ENCODE measurements around the gene PLBD2.

Gene PLBD2

DNA sequence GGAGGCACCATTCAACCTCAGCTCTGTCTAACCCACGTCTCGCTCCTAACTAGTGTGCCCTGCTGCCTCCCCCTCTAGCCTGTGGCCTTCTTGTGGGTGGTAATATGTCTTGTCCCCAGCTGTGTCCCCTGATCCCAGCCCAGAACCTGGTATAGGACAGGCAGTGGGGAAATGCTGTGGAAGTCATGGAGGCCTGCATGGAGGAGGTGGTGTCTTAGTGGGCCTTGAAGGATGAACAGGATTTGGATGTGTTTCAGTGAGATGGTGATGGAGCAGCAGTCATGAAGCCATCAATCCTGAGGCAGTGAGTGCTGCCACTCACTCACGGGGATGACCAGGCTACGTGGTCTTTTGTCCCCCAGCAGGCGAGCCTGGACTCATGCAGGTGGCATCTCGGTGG lies 13.4 kb downstream of the PLBD2 start:
- no peak for DNase-seq

DNA sequence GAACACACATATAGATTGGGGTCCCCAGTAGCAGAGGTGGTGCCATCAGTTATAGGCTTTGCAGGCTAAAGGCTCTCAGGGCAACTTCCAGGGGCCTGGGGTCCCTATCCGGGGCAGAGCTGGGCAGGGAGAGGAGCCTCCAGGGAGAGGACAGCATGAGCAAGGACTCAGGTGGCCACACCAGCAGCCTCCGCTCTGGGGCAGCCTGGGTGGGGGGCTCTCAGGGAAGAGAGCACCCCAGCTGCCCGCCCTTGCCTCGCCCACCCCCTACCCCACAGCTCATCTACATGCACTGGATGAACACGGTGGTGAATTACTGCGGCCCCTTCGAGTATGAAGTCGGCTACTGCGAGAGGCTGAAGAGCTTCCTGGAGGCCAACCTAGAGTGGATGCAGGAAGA lies 14.0 kb downstream of the PLBD2 start:
- DNase-seq: no peak

DNA sequence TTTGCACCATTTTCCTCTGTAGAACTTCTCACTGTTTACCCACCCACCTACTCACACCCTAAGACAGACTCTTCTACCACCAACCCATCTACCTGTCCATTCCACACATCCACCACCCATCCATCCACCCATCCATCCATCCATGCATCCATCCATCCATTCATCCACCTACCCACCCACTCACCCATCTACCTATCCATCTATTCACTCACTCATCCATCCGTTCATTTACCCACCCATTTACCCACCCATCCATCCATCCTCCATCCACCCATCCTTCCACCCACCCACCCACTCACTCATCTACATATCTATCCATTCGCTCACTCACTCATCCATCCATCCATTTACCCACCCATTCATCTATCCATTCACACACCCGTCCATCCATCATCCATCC lies 15.1 kb downstream of the PLBD2 start:
- no peak for DNase-seq

DNA sequence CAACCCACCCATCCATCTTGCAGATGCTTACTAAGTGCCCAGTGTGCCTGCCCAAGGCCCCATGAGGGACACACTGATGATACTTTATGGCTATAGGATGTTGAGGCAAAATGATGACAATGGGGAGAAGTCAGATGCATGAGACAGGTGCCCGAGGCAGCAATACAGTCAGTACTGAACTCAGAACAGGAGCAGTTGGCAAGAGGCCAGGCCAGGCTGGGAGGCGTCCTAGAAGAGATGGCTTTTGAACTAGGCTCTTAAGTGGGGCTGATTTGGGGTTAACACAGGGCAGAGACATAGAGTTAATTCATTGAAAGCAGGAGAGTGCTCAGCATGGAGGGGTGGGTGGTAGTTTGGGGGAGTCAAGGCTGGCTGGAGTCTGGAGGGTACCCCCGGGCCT lies 15.6 kb downstream of the PLBD2 start:
- peak; percentile 51 for DNase-seq

DNA sequence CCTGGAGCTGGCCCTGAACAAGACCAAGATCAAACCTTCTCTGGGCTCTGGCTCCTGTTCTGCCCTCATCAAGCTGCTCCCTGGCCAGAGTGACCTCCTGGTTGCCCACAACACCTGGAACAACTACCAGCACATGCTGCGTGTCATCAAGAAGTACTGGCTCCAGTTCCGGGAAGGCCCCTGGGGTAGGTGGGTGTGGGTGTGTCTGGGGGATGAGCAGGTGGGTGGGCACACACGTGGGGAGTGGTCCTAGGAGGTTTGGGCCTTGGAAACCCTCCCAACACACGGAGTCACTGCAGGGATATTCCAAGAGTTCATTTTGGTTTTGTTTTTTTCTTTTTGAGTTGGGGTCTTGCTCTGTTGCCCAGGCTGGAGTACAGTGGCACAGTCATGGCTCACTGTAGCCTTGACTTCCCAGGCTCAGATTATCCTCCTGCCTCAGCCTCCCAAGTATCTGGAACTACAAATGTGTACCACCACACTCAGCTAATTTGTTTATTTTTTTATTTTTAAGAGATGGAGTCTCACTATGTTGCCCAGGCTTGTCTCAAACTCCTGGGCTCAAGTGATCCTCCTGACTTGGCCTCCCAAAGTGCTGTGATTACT lies 16.5 kb downstream of the PLBD2 start:
- no peak for DNase-seq

DNA sequence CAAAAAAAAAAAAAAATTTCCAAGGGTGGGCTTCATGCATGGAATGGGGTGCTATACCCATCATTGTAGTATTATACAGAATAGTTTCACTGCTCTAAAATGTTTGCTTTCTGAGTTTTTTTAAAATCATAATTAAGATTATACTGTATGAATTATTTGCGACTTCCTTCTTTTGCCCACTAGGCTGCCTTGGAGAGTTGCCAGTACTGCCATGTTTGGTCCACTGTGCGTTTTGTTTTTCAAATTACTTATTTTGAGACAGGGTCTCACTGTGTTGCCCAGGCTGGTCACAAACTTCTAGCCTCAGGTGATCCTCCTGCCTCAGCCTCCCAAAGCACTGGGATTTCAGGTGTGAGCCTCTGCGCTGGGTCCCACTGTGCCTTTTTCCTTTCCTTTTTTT lies 19.9 kb downstream of the PLBD2 start:
- no peak for DNase-seq

DNA sequence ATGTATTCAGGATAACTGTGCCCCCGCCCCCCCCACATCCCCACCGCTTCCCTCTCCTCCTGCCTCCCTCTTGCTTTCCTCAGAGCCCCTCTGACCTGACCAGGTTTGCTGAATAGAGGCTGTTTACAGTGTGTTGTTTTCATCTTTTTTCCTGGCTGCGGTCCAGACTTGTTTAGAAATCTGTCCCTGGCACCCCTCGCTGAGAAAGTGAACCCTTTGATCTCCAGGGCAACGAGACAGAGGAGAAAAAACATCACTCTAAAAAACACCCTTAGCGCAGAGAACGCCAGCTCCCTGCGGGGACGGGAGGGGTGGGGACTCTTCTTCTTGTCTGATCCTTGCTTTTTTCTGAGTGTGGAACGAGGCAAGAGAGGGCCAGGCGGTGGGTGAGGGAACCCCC lies 22.8 kb downstream of the PLBD2 start:
- peak; percentile 53 for DNase-seq

DNA sequence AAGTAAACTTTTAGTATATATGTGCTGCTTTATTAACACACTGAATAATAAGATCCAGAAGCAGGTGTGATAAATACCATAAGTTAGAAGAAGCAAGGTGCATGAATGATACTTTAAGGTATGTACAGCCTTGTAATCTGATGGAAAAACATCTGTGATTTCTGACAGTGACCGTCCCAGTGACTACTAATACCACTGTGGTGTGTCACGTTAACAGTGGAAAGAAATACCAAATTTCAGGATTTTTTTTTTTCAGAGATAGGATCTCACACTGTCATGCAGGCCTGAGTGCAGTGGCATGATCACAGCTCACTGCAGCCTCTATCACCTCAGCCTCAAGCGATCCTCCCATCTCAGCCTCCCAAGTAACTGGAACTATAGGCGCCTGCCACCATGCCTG lies 23.8 kb downstream of the PLBD2 start:
- no peak for DNase-seq

DNA sequence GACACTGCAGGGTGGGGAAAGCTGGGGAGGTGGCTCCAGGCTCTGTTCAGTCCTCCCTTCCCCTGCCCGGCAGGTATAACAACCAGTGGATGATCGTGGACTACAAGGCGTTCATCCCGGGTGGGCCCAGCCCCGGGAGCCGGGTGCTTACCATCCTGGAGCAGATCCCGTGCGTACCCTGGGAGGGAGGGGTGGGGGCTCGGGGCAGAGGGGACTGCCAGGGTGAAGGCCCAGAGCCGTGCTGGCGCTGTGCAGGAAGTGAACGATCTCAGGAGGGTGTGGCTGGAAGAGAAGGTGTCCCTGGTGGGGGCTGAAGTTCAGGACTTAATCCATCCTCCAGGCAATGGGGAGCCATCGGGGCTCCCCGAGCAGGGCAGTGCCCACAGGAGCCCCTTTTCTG lies 26.4 kb downstream of the PLBD2 start:
- DNase-seq: no peak

DNA sequence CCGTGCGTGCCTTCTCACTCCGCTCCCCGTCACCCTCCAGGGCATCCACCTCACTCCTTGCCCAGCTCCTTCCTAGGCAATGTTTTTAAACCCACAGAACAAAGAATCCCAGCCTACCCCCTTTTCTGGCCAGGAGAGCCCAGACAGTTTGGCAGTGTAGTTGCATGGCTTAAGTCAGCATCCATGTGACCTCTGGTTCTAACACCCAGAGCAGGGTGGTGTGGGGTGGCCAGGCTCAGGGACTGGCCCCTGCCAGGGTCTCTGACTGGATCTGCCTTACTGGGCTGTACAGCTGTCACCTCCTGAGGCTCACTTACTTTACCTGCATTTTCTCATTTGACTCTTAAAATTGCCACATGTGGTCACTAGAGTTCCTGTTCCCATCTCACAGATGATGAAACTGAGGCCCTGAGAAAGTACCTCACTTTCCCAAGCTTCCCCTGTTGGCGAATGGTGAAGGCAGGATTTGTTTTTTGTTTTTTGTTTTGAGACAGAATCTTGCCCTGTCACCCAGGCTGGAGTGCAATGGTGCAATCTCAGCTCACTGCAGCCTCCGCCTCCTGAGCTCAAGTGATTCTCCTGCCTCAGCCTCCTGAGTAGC lies 27.0 kb downstream of the PLBD2 start:
- no peak for DNase-seq

DNA sequence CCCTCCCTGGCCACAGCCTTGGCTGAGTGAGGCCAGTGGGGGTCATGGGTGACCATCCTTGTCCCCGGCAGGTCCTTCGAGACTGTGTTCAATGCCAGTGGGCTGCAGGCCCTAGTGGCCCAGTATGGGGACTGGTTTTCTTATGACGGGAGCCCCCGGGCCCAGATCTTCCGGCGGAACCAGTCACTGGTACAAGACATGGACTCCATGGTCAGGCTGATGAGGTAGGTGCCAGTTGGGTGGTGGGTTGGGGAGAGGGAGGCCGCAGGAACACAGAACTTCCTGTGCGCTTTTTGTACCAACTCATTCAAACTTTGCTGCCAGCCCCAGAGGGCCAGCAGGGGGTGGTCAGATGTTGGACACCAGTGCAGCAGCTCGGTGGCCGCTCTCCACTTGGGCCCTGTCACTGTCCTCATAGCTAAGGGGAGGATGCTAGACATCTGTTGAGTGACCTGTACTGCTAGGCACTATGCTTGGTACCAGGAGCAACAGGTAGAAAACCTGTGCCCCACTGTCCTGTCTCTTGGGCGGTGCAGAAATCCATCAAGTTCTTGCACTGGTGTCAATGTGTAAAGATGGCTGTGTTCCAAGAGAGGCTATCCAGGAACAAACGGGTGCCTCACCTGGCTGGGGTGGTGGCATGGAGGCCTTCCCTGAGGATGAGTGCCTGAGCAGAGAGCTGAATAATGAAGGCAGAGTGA lies 28.6 kb downstream of the PLBD2 start:
- DNase-seq: no peak

DNA sequence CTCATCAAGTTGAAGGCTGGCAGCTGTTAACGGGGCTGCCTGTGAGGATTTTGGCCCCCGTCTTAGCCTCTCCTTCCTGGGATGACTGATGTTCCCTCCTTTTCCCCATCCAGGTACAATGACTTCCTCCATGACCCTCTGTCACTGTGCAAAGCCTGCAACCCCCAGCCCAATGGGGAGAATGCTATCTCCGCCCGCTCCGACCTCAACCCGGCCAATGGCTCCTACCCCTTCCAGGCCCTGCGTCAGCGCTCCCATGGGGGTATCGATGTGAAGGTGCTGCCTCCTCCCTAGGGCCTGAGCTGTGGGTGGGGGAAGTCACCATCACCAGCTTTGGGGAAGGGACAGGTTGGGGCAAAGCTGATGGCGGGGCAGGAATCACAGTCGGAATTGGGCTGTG lies 29.2 kb downstream of the PLBD2 start:
- no peak for DNase-seq

DNA sequence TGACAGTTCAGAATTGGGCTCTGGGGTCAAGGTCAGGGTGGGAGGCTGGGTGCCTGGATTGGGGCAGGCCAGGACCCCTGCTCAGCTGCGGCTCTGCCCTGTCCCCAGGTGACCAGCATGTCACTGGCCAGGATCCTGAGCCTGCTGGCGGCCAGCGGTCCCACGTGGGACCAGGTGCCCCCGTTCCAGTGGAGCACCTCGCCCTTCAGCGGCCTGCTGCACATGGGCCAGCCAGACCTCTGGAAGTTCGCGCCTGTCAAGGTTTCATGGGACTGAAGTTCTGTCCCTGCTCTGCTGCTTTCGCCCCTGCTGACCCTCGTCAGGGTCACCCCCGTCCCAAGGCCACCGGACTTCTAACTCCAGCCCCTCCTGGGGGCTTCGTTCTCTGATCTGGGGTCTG lies 30.0 kb downstream of the PLBD2 start:
- DNase-seq: no peak

DNA sequence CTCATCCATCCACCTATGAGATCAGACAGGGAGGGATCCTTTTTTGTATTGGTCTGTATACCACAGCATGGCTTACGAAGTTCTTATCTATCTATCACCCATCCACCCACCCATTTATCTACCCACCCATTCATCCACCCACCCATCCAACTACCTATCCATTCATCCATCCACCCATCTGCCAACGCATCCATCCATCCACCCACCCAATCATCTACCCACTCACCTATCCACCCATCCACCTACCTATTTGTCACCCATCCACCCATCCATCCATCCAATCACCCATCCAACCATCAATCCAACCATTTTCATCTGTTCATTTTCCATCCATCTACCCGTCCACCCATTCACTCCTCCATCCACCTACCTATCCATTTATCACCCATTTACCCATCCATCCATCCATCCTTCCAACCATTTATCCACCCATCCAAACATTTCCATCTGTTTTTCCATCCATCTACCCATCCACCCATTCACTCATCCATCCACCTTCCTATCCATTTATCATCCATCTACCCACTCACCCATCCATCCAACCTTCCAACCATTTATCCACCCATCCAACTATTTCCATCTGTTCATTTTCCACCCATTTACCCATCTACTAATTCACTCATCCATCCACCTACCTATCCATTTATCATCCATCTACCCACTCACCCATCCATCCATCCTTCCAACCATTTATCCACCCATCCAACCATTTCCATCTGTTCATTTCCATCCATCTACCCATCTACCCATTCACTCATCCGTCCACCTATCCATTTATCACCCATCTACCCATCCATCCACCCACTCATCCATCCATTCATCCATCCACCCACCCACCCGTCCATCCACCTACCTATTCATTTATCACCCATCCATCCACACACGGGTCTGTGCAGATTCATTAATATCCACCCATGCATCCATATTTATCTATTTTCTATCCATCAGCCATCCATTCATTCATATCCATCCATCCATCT lies 32.0 kb downstream of the PLBD2 start:
- no peak for DNase-seq

DNA sequence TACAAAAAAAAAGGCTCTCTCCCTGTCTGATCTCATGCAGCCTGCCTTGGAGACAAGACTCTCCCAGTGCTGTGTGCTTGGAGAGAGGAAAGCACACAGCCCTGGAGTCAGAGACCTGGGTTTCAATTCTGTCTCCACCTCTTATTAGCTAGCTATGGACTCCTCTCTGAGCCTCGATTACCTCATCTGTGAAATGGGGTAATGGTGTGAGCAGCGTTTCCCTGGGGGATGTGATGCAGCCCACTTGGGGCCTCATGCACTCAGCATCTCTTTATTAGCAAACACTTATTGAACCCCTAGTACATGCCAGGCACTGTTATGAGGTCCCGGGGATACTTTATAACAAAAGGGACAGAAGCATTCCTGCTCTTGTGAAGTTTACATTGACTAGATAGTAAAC lies 32.8 kb downstream of the PLBD2 start:
- no peak for DNase-seq

DNA sequence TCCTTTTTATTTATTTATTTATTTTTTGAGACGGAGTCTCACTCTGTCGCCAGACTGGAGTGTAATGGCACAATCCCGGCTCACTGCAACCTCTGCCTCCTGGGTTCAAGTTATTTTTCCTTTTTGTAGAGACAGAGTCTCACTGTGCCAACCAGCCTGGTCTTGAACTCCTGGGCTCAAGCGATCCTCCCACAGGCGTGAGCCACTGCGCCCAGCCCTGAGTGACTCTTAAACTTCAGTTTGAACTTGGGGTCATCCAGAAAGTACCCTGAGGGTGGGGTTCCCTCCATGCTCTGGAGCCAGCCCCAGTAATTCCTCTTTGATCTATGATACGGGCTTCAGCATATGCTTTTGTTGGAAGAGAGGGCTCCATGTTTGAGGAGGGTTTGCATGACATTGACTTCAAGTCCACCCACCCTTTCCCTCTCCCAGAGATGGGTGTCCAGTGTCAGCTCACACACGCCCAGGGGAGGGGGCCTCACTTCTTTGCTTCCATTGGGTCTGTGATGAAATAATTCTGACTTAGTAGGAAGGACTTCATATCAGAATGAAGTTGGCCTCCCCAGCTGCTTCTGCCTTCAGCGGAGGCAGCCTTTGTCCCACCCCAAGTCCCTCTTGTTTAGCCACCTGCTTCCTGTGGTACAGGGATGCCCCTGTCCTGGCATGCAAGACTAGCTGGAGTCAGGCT lies 33.4 kb downstream of the PLBD2 start:
- DNase-seq: no peak

DNA sequence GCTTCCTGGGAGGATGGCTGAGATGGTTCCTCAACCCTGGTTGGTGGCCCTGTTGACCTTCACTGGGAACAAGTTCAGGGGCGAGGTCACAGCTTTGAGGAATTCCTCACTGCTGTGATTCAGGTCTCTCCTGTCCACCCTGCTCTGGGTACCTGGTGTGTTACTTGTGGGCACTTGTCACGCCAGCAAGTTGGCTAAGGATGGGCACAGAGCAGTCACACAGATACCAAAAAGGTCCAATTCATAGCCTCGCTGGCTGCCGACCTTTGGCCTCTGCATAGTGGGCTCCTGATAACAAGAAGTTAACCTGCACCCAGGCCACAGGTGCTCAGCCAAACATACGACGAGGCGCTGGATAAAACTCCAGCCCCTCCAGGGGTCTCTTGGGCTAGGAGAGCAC lies 34.1 kb downstream of the PLBD2 start:
- DNase-seq: no peak

DNA sequence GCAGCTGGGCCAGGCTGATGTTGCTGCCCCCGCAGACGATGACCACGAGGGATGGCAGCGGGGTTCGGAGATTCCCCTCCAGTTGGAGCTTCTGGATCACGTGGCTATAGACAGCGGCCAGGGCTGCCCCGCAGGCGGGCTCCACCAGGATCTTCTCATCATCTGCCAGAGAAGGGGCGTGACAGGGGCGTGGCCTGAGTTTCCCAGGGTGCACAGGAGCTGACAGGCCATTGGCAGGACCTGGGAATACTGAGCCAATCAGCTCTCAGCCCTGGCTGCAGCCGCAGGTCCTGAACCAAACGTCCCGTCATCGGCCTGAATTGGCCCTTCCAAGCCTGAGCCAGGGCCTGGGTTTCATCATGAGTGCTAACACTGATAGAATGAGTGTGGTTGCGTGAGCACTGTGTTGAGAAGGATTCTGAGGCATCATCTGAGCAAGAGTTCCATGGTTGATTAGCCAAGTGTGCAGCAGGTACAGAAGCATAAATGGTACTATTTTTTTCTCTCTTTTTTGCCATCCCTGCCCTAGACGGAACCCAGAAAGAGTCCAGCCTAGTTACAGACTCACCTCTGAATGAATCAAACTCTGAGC lies 34.7 kb downstream of the PLBD2 start:
- DNase-seq: no peak

DNA sequence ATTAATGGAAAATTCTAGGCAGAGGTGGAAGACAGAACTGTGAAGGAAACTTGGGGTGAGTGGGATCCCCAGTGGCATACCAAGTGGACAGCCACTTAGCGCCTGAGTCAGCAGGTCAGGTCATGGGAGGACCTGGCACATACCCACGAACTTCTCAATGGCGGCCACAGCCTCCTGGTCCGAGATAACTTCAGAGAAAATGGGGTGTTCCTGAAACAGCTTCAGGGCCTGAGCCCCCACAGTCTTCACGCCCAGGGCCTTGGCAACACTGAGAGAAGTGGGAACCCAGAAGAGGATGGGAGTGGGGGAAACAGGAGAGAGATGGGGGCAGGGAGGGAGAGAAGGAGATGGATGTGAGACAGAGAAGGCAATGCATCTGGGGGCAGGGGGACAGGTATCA lies 35.4 kb downstream of the PLBD2 start:
- no peak for DNase-seq

DNA sequence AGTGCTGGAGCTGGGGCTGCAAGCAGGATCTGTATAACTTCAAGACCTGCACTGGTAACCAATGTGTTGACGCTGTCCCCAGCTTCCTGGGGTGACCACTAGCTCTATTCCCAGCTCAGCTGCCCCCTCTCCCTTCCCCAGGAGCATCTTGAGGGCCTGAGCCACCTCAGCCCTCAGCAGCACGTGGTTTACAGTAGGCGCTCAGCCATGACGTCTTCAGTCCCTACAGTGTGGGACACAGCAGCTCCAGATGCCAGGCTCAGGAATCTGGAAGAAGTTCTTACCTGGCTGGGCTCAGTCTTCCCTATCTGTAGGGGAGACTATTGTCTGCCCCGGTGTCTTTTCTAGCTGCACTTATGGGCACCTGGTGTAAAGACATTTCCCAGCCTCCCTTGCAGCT lies 36.7 kb downstream of the PLBD2 start:
- no peak for DNase-seq

DNA sequence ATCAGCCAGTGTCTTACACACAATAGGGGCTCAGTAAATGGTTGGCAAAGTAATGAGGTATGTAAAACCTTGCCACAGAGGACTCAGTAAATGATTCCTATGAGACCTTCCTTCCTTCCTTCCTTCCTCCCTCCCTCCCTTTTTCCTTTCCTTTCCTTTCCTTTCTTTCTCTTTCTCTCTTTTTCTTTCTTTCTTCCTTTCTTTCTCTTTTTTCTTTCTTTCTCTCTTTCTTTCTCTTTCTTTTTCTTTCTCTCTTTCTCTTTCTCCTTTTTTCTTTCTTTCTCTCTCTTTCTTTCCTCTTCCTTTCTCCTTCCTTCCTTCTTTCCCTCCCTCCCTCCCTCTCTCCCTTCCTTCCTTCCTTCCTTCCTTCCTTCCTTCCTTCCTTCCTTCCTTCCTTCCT lies 37.8 kb downstream of the PLBD2 start:
- DNase-seq: no peak

DNA sequence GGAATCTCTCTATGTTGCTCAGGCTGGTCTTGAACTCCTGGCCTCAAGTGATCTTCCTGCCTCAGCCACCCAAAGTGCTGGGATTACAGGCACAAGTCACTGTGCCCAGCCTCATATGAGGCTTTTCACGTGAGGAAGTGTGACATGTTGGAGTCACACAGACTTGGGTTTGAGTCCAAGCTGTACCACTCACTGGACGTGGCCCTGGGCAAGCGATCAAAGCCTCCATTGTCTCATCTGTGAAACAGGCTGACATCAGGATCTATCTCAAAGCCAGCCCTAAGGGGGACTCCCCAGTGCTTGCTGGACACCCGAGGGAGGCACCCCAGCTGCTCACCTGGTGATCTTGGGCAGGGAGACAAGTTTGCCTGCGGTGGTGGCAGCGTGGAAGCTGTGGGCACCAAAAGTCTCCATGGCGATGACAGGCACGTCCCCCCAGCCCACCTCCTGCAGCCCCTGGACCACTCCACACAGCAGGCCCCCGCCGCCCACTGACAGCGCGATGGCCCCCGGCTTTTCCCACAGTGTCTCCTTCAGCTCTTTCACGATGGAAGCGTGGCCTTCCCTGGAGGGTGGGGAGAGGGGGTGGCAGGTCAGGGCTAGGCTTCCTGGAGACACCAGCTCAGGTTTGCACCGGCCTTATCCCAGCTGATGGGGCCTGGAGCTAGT lies 38.6 kb downstream of the PLBD2 start:
- DNase-seq: no peak
